Measurements from ENCODE around the gene SLC5A10. TPM values are rescaled to one million over a fixed set of nuclear protein-coding genes. Genes with fewer than 3 reads are reported as not detected.

The SLC5A10 gene
- polyA plus RNA-seq, 1 of the 3 experiments (the other 2 are of a cell fraction): not detected

DNA sequence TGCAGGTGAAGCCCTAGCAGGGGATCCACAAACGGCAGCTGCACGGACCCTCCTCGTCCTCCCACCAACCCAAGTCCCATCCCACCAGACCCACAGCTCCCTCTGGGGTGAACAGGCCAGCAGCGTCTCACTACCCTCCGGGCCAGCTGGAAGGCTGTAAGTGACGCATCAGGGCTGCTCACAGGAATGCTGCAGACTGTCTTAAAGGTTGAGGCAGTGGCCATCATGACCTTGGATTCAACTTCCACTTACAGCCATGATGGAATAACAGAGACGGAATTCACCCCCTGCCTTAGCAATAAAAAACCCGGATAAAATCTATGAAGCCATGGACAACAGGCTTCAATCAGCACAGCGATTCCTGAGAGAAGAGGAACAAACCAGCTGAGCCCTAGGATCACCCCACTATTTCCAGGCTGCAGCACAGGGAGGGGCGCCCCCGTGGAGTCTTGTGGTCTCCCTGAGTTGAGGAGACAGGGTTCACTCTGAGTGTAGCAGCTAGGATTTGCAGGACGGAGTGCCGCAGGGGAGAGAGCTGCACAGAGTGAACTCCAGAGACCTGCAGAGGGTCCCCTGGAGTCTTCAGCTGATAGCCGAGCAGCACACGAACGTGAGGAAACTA lies 42.1 kb downstream of the SLC5A10 start:
- TF ChIP-seq SMC3 (IDR thresholded peaks at IDR 0.05; ENCODE audit: low read depth, low read length) (no peak), ELF1 (IDR thresholded peaks at IDR 0.05) (no peak), POLR2AphosphoS5 (IDR thresholded peaks at IDR 0.05; ENCODE audit: low read depth, low read length) (no peak), JUND (IDR thresholded peaks at IDR 0.05) (no peak)
- ChIA-PET CTCF (interaction anchor here (1.3 kb wide), 1 partner anchor 18 kb away, joined by 3 read pairs; no protein-coding TSS in a partner anchor), POLR2A (no interaction called here)
- no peaks in the 10 kb centered on the region; a peak in 1 of 4 replicates for H3K4me1 ChIP-seq (ENCODE audit: control insufficient read depth in 1 of 2, insufficient read depth in 2 of 2, low read depth in 1 of 2, low read length in 1 of 2)
- H3K9me2 ChIP-seq: no peaks in the 10 kb centered on the region
- H3F3A ChIP-seq (replicated peaks; ENCODE audit: insufficient read depth): no peaks in the 10 kb centered on the region
- H3K4me3 ChIP-seq (ENCODE audit: low read depth in 2 of 2, low read length in 1 of 2): no peak overlapping the region
- no peak overlapping the region for H3K9ac ChIP-seq
- no peak overlapping the region; a peak in 1 of 4 replicates for H3K27ac ChIP-seq (ENCODE audit: low read depth in 2 of 2, low read length in 1 of 2)
- H3K36me3 ChIP-seq (replicated peaks in 1 of 2; ENCODE audit: control insufficient read depth in 1 of 2, insufficient read depth in 2 of 2, low read length in 1 of 2): peaks cover 0 to 17% of the 10 kb centered on the region in 2 experiments
- 94% methylated on average over 16 of the region's 16 CpGs for WGBS (ENCODE audit: low lambda C conversion rate)
- H3K9me3 ChIP-seq: peaks cover 15% of the 10 kb centered on the region; the same call in 1 of the 2 replicates
- DNase-seq: no peak
- no peaks in the 10 kb centered on the region for H4K20me1 ChIP-seq (ENCODE audit: insufficient read depth)
- no peaks in the 10 kb centered on the region for H3K27me3 ChIP-seq (ENCODE audit: insufficient read depth)
- peaks cover 74% of the 10 kb centered on the region for H3K79me2 ChIP-seq (ENCODE audit: insufficient read depth)
- no peak overlapping the region for H2AFZ ChIP-seq (ENCODE audit: low read depth)
- H3K4me2 ChIP-seq: no peak overlapping the region

- H3K4me2 ChIP-seq: no peak overlapping the region
- CTCF ChIA-PET: interaction anchor here (1.3 kb wide), 1 partner anchor 19 kb away, joined by 3 read pairs; no protein-coding TSS in a partner anchor
- no peak overlapping the region for H3K4me3 ChIP-seq (ENCODE audit: low read depth in 2 of 2, low read length in 1 of 2)
- peaks cover 15% of the 10 kb centered on the region; the same call in 1 of the 2 replicates for H3K9me3 ChIP-seq
- 75% methylated on average over 1 of the region's 1 CpG for WGBS (ENCODE audit: low lambda C conversion rate)
- peaks cover 78% of the 10 kb centered on the region for H3K79me2 ChIP-seq (ENCODE audit: insufficient read depth)
- DNase-seq: no peak
- H3K36me3 ChIP-seq (replicated peaks in 1 of 2; ENCODE audit: control insufficient read depth in 1 of 2, insufficient read depth in 2 of 2, low read length in 1 of 2): peaks cover 0 to 17% of the 10 kb centered on the region in 2 experiments
- POLR2A ChIA-PET: no interaction called here
- TF ChIP-seq RCOR1 (IDR thresholded peaks at IDR 0.05; ENCODE audit: low read length) (no peak), ELF1 (IDR thresholded peaks at IDR 0.05) (no peak), MXI1 (IDR thresholded peaks at IDR 0.05; ENCODE audit: low read depth, low read length) (no peak), TEAD4 (IDR thresholded peaks at IDR 0.05; ENCODE audit: borderline replicate concordance, insufficient read depth) (no peak), NRF1 (IDR thresholded peaks at IDR 0.05; ENCODE audit: low read depth, low read length) (no peak), FOXM1 (IDR thresholded peaks at IDR 0.05; ENCODE audit: low read depth) (no peak), IRF3 (IDR thresholded peaks at IDR 0.05; ENCODE audit: low read depth, low read length) (no peak), MAX (IDR thresholded peaks at IDR 0.05; ENCODE audit: low read depth) (no peak), GATA2 (CRISPR knock-in tag; IDR thresholded peaks at IDR 0.05) (no peak), GABPA (IDR thresholded peaks at IDR 0.05; ENCODE audit: low read depth) (no peak), POLR2AphosphoS5 (IDR thresholded peaks at IDR 0.05; ENCODE audit: low read depth, low read length) (no peak), EZH2phosphoT487 (IDR thresholded peaks at IDR 0.05; ENCODE audit: borderline replicate concordance, low read depth) (no peak), JUND (IDR thresholded peaks at IDR 0.05) (no peak), TAF1 (IDR thresholded peaks at IDR 0.05; ENCODE audit: borderline replicate concordance, low read depth, low read length) (no peak), RFX5 (IDR thresholded peaks at IDR 0.05; ENCODE audit: low read length) (no peak), USF1 (IDR thresholded peaks at IDR 0.05; ENCODE audit: borderline replicate concordance, low read depth) (no peak), CHD2 (IDR thresholded peaks at IDR 0.05; ENCODE audit: low read length, partially characterized antibody) (no peak), SIN3A (IDR thresholded peaks at IDR 0.05; ENCODE audit: borderline replicate concordance, low read depth, low read length) (no peak), NFIC (IDR thresholded peaks at IDR 0.05; ENCODE audit: borderline replicate concordance) (no peak)
- no peaks in the 10 kb centered on the region for H3K9me2 ChIP-seq
- no peaks in the 10 kb centered on the region for H4K20me1 ChIP-seq (ENCODE audit: insufficient read depth)
- no peaks in the 10 kb centered on the region for H3K27me3 ChIP-seq (ENCODE audit: insufficient read depth)
- H3K27ac ChIP-seq (ENCODE audit: low read depth in 2 of 2, low read length in 1 of 2): no peak overlapping the region
- no peaks in the 10 kb centered on the region; a peak in 1 of 4 replicates for H3K4me1 ChIP-seq (ENCODE audit: control insufficient read depth in 1 of 2, insufficient read depth in 2 of 2, low read depth in 1 of 2, low read length in 1 of 2)
- no peak overlapping the region for H3K9ac ChIP-seq
- no peaks in the 10 kb centered on the region for H3F3A ChIP-seq (replicated peaks; ENCODE audit: insufficient read depth)
- no peak overlapping the region for H2AFZ ChIP-seq (ENCODE audit: low read depth)
Observed at GRCh38 chr17:18994631-18995030, 42.7 kb downstream of the SLC5A10 start.
